ENCODE results near the gene SIK2. TPM values are rescaled to one million over a fixed set of nuclear protein-coding genes. Genes with fewer than 3 reads are reported as not detected.

SIK2 gene
- total RNA-seq, 1 experiment from 2014 or later, result 9.0 TPM

DNA sequence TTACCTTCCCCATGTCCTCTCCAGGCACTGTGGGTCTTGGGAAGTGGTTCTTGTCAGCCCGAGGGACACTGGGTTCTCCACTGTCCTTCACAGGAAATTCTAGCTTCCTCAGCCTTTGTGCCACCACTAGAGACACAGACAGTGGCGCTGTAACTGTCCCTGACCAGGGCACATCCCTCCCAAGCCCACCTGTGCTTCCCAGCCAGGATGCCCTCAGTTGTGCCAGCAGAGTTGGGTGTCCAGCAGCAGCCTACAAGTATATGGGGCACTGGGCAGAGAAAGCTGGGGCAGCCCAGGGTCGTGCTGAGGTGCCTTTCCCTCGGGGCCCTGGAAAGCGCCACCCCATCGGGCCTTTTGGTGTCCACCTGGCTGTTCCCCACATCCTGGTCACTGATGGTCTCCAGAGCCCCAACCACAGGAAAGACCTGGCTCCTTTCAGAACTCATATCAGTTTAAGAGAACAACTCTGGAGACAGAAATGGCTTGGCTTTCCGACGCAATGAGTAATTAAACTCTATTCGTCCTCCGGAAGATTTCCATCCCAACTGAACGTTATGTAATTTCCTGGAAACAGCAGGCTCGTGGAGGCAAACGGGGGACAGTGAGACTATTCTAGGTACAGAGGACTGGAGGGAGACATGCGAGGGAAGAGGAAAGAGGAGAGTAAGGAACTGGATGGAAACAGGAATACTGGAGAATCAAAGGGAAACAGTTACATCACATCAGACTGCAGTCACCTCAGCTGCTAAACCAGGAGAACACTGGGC is 135.4 kb downstream of the SIK2 start:
- Histone ChIP-seq H3K4me2 (ENCODE audit: low read length) (no peak overlapping the region), H3F3A (ENCODE audit: low read length, unreplicated experiment) (peaks cover 6% of the 10 kb centered on the region), H3K9me3 (ENCODE audit: low read length) (no peaks in the 10 kb centered on the region), H3K27me3 (ENCODE audit: low read length) (no peaks in the 10 kb centered on the region), H3K36me3 (ENCODE audit: low read depth, low read length) (peaks cover 24% of the 10 kb centered on the region), H3K4me1 (ENCODE audit: insufficient read depth, low read length) (peaks cover 23% of the 10 kb centered on the region), H3K9ac (ENCODE audit: low read length) (no peak overlapping the region), H4K20me1 (ENCODE audit: low read length) (no peaks in the 10 kb centered on the region), H3K4me3 (ENCODE audit: low read length) (no peak overlapping the region), H3K9me2 (replicated peaks; ENCODE audit: low read length) (no peaks in the 10 kb centered on the region), H3K79me2 (ENCODE audit: low read length) (no peaks in the 10 kb centered on the region), H2AFZ (ENCODE audit: low read length) (no peak overlapping the region), H3K27ac (ENCODE audit: low read length) (no peak overlapping the region)
- intact Hi-C loops (cut with micrococcal nuclease), result no loop called here
- no peak for DNase-seq
- CTCF ChIA-PET, result no interaction called here
- ATAC-seq, result no peak
- POLR2A ChIA-PET (ENCODE audit: unreplicated experiment), result no interaction called here
- BruUV-seq (replicated peaks), result no TSS peak
- TF ChIP-seq, protein P1, sequence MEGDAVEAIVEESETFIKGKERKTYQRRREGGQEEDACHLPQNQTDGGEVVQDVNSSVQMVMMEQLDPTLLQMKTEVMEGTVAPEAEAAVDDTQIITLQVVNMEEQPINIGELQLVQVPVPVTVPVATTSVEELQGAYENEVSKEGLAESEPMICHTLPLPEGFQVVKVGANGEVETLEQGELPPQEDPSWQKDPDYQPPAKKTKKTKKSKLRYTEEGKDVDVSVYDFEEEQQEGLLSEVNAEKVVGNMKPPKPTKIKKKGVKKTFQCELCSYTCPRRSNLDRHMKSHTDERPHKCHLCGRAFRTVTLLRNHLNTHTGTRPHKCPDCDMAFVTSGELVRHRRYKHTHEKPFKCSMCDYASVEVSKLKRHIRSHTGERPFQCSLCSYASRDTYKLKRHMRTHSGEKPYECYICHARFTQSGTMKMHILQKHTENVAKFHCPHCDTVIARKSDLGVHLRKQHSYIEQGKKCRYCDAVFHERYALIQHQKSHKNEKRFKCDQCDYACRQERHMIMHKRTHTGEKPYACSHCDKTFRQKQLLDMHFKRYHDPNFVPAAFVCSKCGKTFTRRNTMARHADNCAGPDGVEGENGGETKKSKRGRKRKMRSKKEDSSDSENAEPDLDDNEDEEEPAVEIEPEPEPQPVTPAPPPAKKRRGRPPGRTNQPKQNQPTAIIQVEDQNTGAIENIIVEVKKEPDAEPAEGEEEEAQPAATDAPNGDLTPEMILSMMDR (conservative IDR thresholded peaks at IDR 0.05; ENCODE audit: low read depth, low read length), result no peak
- TF ChIP-seq EZH2phosphoT487 (IDR thresholded peaks at IDR 0.05; ENCODE audit: borderline replicate concordance, low read length) (no peak), EZH2 (IDR thresholded peaks at IDR 0.05; ENCODE audit: low read length, unreplicated experiment) (no peak)

DNA sequence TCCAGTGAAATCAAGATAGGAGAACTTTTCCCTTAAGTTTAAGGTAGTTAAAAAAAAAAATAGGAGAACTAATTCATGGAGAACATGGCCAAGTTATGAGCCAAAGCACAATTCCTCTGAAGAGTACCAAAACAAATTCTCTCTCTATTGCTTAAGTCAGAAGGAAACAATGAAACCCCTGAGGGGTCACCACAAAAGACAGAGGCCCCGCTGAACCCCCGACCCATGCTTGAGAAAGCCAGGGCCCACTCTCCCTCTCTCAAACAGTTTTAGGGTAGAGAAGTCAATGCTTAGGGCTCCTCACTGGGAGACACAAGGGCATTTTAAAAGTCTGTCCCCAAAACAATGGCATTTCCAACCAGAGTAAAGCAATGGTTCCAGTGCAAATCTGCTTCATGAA is 137.1 kb downstream of the SIK2 start:
- Histone ChIP-seq H3K36me3 (ENCODE audit: low read depth, low read length) (peaks cover 37% of the 10 kb centered on the region), H3K79me2 (ENCODE audit: low read length) (no peaks in the 10 kb centered on the region), H3K27ac (ENCODE audit: low read length) (no peak overlapping the region), H3K4me2 (ENCODE audit: low read length) (no peak overlapping the region), H3K9me2 (replicated peaks; ENCODE audit: low read length) (no peaks in the 10 kb centered on the region), H3K9me3 (ENCODE audit: low read length) (no peaks in the 10 kb centered on the region), H3K9ac (ENCODE audit: low read length) (no peak overlapping the region), H4K20me1 (ENCODE audit: low read length) (no peaks in the 10 kb centered on the region), H2AFZ (ENCODE audit: low read length) (no peak overlapping the region), H3F3A (ENCODE audit: low read length, unreplicated experiment) (peaks cover 6% of the 10 kb centered on the region), H3K4me3 (ENCODE audit: low read length) (no peak overlapping the region), H3K27me3 (ENCODE audit: low read length) (no peaks in the 10 kb centered on the region), H3K4me1 (ENCODE audit: insufficient read depth, low read length) (peaks cover 23% of the 10 kb centered on the region)
- TF ChIP-seq EZH2phosphoT487 (IDR thresholded peaks at IDR 0.05; ENCODE audit: borderline replicate concordance, low read length) (no peak), EZH2 (IDR thresholded peaks at IDR 0.05; ENCODE audit: low read length, unreplicated experiment) (no peak)
- TF ChIP-seq, protein P1 (conservative IDR thresholded peaks at IDR 0.05; ENCODE audit: low read depth, low read length), result no peak
- no TSS peak for BruUV-seq (replicated peaks)
- intact Hi-C loops (cut with micrococcal nuclease), result no loop called here
- DNase-seq, result no peak
- POLR2A ChIA-PET (ENCODE audit: unreplicated experiment), result no interaction called here
- CTCF ChIA-PET, result no interaction called here
- ATAC-seq, result no peak

DNA sequence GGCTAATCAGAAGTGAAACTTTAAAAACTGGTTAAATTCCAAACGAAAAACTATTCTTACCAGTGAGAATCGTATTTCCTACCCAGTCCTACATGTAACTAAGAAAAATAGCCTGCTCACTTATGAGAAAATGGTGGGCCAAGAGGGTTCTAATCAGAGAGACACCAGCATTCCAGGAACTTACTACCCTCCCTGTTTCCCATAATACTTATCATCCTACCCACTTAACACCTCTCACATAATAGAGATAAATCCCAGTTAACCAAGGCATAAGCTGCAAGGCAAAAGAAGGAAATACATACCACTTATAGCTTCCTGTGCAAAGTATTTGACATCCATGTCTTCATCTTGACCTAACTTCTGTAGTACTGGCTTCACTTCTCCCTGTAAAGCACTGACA is 139.5 kb downstream of the SIK2 start:
- Histone ChIP-seq H3K4me3 (ENCODE audit: low read length) (no peak overlapping the region), H3F3A (ENCODE audit: low read length, unreplicated experiment) (no peaks in the 10 kb centered on the region), H3K4me1 (ENCODE audit: insufficient read depth, low read length) (peaks cover 14% of the 10 kb centered on the region), H3K9me3 (ENCODE audit: low read length) (no peaks in the 10 kb centered on the region), H3K4me2 (ENCODE audit: low read length) (no peak overlapping the region), H2AFZ (ENCODE audit: low read length) (no peak overlapping the region), H3K27me3 (ENCODE audit: low read length) (no peaks in the 10 kb centered on the region), H3K36me3 (ENCODE audit: low read depth, low read length) (peaks cover 49% of the 10 kb centered on the region), H3K79me2 (ENCODE audit: low read length) (0 out of 2 replicates have a peak, but pooled peaks cover under 1% of the 10 kb centered on the region), H3K9me2 (replicated peaks; ENCODE audit: low read length) (no peaks in the 10 kb centered on the region), H3K27ac (ENCODE audit: low read length) (no peak overlapping the region), H3K9ac (ENCODE audit: low read length) (no peak overlapping the region), H4K20me1 (ENCODE audit: low read length) (no peaks in the 10 kb centered on the region)
- ATAC-seq (no peak), DNase-seq (no peak)
- ChIA-PET CTCF (no interaction called here), POLR2A (ENCODE audit: unreplicated experiment) (no interaction called here)
- TF ChIP-seq, protein P1 (conservative IDR thresholded peaks at IDR 0.05; ENCODE audit: low read depth, low read length), result no peak
- TF ChIP-seq EZH2 (IDR thresholded peaks at IDR 0.05; ENCODE audit: low read length, unreplicated experiment) (no peak), EZH2phosphoT487 (IDR thresholded peaks at IDR 0.05; ENCODE audit: borderline replicate concordance, low read length) (no peak)
- intact Hi-C loops (cut with micrococcal nuclease), result no loop called here
- BruUV-seq (replicated peaks), result no TSS peak

All from PC-3 (cell line).